Erythroblast (primary cell): ENCODE results near the gene SEMA6C.
A peak's percentile ranks its signal among the peaks of the same experiment; 100 is the strongest.
"Not testable (repeated sequence)": the region's sequence is repeated elsewhere in the genome, so short reads cannot be mapped to it uniquely, and the experiment has no call there.

ENCODE experiments used
- DNase-seq, 2 experiments: peaks; one replicate each; lab custom pipeline; 2025; lab: John Stamatoyannopoulos, UW
- GATA1 ChIP-seq: IDR thresholded peaks from 2 replicates; pipeline ENCODE4 v1.6.1; 2011; ENCODE audit warnings: low read depth, mild to moderate bottlenecking, control low read depth, low read length, moderate library complexity
- POLR2A ChIP-seq: IDR thresholded peaks from 2 replicates; pipeline ENCODE4 v1.6.1; 2011; ENCODE audit warnings: mild to moderate bottlenecking, low read length

The SEMA6C gene

DNA sequence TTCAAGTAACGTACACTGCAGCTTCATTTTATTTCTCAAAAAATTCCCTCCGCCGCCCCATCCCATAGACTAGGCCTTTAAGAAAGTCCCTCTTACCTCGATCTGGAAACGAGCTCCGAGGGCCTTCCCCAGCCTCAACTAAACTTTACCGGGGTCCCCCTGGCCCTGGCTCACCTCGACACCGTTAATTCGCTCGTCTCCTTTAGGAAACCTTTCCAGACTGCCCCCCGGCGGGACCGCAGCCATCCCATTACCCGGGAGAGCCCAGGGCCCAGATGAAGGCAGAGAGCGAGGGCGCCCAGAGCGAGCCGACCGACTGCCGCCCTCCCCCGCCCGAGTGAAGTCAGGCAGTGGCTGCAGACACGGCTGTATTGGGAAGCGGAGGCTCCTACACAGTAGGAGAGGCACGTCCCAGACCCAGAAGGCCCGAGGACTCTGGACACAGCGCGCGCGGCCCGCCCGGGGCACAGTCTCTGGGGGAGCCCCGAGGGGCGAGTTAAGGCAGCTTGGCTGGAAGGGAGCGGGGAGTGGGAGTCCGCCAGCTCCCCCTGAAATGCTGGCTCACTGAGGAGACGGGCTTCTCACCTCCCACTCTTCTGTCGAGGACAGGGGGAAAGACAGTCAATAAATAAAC is 14.6 kb downstream of the SEMA6C start:
- DNase-seq, result no peak
- no peak for TF ChIP-seq POLR2A
- TF ChIP-seq GATA1, result no peak

DNA sequence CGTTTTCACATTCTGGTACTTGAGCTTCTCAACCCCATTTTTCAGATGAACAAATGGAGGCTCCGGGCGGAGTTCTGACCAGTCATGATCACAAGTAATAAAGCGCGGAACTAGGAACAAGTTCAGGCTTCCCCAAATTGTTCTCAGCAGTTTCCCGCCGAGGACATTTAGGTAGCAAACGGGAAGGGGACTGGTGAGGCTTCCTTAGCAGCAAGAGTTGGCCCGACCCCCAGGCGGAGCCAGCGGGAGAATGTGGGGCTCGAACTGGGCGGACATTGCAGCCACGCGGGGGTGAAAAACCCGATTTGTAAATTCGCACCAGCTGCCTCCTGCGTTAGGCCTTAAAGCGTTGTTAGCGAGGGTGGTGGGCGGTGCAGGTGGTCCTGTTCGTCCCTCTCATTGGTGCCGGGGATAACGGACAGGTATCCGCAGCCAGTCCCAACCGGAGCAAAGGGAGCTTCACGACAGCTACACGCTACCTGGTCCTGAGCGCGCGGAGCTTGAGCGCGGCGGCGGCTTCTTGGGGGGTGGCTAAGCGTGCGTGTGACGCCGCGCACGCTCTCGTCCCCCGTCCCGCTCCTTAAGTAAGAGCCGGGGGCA is 15.3 kb downstream of the SEMA6C start:
- TF ChIP-seq POLR2A (no peak), GATA1 (no peak)
- peak; percentile 73 to 84 for DNase-seq

DNA sequence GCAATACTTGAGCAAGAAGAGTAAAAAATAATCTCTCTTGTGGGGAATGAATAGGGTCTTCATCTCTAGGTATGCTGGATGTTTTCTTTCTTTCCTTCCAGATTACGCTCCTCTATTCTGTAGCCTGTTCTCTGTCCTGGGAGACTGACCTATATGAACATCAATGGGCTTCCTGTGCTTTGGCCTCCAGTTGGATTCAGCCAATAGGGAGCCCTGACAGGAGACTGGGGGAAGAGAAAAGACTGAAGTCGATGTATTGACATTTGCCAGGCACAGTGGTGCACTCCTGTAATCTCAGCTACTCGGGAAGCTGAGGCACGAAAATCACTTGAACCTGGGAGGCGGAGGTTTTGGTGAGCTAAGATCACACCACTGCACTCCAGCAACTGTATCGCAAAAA is 17.6 kb downstream of the SEMA6C start:
- no peak for DNase-seq
- no peak for TF ChIP-seq POLR2A

DNA sequence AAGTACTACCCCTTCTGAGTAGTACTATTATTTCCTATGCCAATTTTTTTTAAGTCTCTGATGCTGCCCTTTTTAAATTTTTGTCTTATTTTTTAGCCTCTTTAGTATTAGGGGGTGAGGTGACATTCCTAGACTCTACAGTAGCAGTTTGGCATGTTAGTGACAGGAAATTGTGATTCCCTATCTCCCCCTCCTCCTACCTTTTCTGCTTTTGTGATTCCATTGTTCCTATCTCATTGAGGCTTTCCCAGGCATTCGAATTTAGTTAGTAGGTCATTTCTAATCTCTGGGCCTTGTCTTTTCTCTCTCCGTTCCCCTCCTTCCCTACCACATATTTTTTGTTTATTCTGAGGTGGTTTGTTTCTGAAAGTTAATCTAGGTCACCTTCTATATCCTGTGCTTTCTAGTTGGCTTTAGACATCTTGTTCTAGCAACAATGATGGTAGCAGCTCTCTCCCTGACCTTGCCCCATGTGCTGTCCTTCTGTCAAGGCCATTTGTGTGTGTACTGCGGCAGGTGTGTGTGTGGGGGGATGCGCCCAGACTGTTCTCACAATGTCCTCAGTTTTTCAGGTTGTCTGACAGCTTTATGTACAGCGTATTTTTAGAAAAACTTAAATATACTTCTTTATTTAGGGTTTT is 21.5 kb downstream of the SEMA6C start:
- no peak for DNase-seq
- no peak for TF ChIP-seq GATA1
- TF ChIP-seq POLR2A, result no peak

DNA sequence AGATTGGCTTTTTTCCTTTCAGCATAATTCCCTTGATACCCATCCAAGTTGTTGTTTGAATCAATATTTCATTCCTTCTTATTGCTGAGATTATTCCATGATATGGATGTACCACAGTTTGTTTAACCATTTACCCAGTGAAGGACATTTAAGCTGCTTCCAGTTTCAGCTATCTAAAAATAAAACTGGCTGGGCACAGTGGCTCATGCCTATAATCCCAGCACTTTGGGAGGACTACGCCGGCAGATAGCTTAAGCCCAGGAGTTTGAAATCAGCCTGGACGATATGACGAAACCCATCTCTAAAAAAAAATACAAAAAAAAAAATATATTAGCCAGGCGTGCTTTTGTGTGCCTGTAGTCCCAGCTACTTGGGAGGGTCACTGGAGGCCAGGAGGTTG is 32.6 kb downstream of the SEMA6C start:
- no peak for DNase-seq

DNA sequence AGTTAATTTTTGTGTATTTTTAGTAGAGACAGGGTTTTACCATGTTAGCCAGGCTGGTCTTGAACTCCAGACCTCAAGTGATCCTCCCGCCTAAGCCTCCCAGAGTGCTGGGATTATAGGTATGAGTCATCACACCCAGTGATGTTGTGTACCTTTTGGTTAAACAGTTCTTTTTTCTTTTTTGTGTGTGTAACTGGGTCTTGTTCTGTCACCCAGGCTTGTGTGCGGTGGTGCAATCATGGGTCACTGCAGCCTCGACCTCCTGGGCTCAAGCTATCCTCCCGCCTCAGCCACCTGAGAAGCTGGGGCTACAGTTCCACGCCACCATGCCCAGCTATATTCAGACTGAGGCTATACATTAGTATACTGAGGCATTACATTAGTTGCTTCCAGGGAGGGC is 38.1 kb downstream of the SEMA6C start:
- DNase-seq, result no peak
- TF ChIP-seq POLR2A, result no peak
- no peak for TF ChIP-seq GATA1

More for the DNA sequence above, 32.6 kb downstream of the SEMA6C start:
- TF ChIP-seq GATA1 (no peak), POLR2A (no peak)

DNA sequence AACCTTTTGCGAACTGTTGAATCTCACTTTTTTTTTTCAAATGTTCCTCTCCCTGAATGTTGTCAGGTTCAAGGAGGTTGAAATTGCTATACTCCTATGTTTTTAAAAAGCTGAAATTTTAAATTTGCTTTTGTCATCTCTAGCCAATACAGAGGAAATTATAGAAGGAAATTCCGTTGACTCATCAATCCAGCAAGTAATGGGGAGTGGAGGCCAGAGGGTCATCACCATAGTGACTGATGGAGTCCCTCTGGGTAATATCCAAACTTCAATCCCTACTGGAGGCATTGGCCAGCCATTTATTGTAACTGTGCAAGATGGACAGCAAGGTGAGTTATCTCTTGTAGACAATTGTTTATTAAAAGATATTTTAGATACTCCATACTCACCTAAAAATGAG is 39.5 kb downstream of the SEMA6C start:
- DNase-seq, result no peak
- TF ChIP-seq POLR2A (no peak), GATA1 (no peak)

DNA sequence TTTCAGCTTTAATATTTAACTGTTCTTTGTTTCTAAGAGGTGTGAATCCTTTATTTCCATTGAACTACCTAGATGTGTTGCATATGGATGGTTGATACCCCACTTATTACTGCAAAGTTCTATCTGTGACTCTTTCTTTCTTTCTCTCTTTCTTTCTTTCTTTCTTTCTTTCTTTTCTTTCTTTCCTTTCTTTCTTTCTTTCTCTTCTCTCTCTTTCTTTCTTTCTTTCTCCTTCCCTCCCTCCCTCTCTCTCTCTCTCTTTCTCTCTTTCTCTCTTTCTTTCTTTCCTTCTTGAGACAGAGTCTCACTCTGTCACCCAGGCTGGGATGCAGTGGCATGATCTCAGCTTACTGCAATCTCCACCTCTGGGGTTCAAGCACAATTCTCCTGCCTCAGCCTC is 41.8 kb downstream of the SEMA6C start:
- DNase-seq, result no peak
- TF ChIP-seq POLR2A (no peak), GATA1 (no peak)

DNA sequence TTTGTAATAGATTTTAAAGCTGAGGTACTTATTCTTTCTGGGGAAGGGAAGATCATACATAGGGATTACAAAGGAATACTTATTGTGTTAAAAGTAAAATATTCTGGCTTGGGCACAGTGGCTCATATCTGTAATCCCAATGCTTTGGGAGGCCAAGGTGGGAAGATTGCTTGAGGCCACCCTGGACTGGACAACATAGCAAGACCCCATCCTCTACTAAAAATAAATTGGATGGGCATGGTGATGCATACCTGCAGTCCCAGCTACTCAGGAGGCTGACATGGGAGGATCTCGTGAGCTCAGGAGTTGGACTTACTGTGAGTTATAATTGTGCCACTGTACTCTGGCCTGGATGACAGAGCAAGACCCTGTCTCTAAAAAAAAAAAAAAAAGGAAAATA is 48.3 kb downstream of the SEMA6C start:
- TF ChIP-seq POLR2A (no peak), GATA1 (no peak)

DNA sequence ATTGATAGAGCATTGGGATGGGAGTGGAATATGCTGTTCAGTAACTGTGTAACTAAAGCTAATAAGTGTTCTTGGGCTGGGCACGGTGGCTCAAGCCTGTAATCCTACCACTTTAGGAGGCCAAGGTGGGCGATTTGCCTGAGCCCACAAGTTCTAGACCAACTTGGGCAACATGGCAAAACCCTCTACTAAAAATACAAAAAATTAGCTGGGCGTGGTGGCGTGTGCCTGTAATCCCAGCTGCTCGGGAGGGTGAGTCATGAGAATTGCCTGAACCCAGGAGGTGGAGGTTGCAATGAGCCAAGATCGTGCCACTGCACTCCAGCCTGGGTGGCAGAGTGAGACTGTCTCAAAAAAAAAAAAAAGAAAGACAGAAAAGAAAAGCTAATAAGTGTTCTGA is 49.0 kb downstream of the SEMA6C start:
- not testable (repeated sequence) for DNase-seq

More for the DNA sequence above, 48.3 kb downstream of the SEMA6C start:
- DNase-seq, result no peak

DNA sequence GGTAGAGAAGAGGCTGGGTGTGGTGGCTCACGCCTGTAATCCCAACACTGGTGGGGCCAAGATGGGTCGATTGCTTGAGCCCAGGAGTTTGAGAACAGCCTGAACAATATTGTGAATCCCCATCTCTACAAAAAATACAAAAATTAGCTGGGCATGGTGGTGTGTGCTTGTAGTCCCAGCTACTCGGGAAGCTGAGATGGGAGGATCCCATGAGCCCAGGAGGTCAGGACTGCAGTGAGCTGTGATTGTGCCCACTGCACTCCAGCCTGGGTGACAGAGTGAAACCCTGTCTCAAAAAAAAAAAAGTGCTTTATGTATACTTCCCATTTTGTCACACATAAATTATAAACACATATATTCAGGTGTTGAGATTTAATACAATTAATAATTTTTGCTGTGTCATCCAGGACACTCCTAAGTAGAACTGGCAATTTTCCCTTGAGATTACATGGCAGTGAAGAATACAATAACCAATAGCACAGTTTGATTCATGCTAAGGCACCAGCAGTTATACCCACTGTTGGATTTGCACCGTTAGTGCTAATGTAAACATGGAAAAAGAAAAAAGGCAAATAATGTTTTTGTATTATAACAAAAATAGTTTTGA is 60.4 kb downstream of the SEMA6C start:
- TF ChIP-seq POLR2A, result no peak
- TF ChIP-seq GATA1, result no peak
- DNase-seq, result no peak
